NCI-H187 (cell line): ENCODE data around the gene LPP.
"Not testable (repeated sequence)": the region's sequence is repeated elsewhere in the genome, so short reads cannot be mapped to it uniquely, and the experiment has no call there.

Experiments
- DNase-seq, 2 experiments: peaks; one replicate each; lab custom pipeline; 2025; lab: John Stamatoyannopoulos, UW

Gene LPP

DNA sequence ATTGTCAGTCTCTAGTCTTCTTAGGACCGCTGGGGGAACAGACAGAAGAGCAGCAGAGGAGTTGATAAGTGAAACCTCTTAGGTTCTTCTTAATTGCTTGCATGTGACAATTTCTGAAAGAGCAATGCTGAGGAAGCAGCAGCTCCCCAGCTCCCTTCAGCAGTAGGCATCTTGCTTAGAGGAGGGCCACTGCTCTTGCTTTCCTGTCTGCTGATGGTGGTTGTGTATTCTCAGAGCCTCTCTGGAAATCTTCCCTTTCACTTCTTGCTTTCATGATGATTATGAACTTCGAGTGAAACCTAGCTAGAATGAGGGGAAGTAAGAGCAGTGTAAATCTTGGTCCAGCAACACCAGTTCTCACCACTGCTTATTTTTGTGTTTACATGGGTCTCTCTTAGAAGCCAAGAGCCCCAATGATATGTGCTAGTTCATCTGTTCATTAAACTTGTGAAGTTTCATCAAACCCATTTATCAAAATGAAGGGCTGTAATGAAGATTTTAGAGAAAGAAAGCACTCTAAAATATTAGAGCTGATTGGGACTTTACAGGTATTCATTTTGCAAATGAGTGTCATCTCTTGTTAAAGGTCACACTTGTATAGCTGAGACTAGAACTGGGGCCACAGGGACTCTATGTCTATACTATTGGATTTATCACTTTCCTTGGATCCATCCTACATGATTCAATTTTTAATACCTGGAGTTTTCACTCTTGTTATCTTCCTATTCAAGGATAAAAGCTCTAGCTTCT, 246.7 kb downstream of the LPP start:
- no peak for DNase-seq

GRCh38 chr3:188401244-188401993, 247.5 kb downstream of the LPP start:
- no peak for DNase-seq

- DNase-seq, result no peak
These were observed 248.3 kb downstream of the LPP start for GRCh38 chr3:188402229-188402628.

- no peak for DNase-seq
These were observed 249.4 kb downstream of the LPP start for GRCh38 chr3:188403404-188403803.

DNA sequence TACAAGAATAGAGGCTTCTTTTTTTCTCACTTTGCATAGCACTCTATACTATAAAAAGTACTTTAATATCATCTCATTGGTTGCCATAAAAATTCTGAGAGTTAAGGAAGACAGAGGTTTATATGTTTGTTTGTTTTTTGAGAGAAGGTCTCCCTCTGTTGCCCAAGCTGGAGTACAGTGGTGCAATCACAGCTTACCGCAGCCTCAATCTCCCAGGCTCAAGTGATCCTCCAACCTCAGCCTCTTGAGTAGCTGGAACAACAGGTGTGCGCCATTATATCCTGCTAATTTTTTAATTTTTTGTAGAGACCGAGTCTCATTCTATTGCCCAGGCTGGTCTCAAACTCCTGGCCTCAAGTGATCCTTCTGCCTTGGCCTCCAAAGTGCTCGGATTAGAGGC, 250.2 kb downstream of the LPP start:
- DNase-seq, result no peak

DNA sequence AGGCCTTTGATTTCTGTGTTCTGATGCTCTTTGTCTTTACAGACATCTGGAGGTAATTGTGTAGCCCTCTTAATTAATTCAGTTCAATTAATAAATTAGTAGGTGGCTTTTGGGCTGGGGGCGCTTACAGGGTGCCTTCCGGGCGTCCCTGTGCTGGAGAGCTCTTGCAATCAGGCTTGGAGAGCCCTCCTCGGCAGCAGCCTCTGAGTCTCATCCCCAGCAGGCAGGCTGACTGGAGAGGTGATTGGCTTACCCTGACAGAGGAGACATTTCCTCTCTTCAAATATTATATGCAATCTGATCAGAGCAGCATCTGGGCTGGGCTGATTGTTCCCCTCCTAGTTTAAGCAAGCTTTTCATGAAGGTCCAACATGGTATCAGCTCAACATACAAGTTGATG, 250.7 kb downstream of the LPP start:
- no peak for DNase-seq

GRCh38 chr3:188407158-188407880, 253.4 kb downstream of the LPP start:
- DNase-seq, result no peak

- DNase-seq, result no peak
These were observed 254.9 kb downstream of the LPP start for GRCh38 chr3:188408831-188409230.

GRCh38 chr3:188411750-188412149, 257.8 kb downstream of the LPP start:
- no peak for DNase-seq

GRCh38 chr3:188415196-188415595, 261.2 kb downstream of the LPP start:
- no peak for DNase-seq

- no peak for DNase-seq
These were observed 262.1 kb downstream of the LPP start for GRCh38 chr3:188416041-188416440.

- DNase-seq, result no peak
These were observed 263.3 kb downstream of the LPP start for GRCh38 chr3:188417271-188417696.

DNA sequence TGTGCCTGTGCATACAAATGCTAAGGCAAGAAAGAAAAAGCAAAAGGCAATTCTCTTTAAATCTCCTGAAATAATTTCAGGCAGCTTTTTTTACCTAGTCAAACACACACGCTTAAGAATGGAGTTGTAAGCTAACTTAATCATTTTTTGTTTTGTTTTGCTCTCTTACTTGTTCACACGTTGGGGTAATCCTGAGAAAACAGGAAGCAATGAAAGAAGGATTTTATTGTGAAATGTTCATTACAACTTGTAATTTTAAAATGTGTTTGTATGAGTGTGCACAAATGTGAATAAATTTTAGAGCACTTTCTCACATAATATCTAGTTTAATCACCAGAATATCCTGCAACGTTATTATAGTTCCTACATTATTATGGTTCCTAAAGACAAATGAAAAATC, 263.8 kb downstream of the LPP start:
- no peak for DNase-seq

- DNase-seq, result no peak
These were observed 267.3 kb downstream of the LPP start for GRCh38 chr3:188421151-188421821.

DNA sequence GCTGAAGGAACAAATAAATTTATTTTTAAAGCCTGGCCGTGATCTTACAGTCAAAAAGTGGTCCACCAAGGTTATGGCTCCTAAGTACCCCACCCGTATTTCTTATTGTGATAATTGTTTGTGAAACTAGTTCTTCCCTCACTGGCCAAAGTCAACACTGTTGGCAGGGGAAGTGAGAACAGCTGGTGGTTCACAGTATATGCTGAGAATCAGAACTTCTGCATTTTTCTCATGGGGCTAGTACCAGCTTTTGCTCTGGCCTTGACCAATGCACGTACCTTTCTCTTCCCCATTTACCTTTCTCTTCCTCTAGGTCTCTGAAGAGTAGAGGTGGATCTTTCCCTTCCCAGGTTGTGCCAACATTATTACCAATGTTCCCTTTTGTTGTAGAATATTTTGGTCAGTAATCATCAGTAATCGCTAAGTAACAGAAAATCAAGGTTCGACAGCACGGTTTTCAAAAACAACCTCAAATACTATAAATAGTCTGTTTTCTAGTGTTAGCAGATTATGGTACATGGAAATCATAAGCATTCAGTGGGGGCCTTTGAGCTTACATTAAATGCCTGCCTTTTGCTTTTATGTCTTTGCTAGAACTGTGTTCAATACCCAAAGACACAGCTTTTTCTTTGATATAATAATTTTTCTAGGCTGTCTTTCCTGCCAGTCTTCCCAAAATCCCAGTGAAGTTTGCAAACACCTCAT, 268.0 kb downstream of the LPP start:
- no peak for DNase-seq

- not testable (repeated sequence) for DNase-seq
These were observed 274.0 kb downstream of the LPP start for GRCh38 chr3:188427981-188428380.

- DNase-seq, result no peak
These were observed 277.1 kb downstream of the LPP start for GRCh38 chr3:188431040-188431439.

DNA sequence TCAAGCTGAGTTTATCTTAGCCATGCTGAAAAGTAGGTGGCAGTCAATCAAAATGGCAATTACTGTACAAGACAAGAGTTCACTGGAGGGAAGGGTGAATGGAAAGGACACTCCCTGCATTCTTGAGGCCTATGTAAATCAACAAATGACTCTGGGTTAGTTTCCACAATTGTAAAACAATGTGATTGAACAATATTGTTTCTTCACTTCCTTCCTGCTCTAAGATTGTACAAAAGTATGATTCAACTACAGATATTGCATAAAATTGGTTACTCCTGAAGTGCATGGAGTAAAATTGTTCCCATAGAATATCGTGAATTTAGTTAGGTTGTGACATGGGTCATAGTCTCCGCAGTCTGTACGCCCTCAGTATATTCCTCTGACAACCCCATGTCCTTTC, 277.6 kb downstream of the LPP start:
- DNase-seq, result no peak

- DNase-seq, result no peak
These were observed 279.0 kb downstream of the LPP start for GRCh38 chr3:188432802-188433520.

GRCh38 chr3:188433521-188434150, 279.7 kb downstream of the LPP start:
- DNase-seq, result no peak

GRCh38 chr3:188434594-188434993, 280.6 kb downstream of the LPP start:
- no peak for DNase-seq
